ENCODE data around the gene DTD1. TPM values are rescaled to one million over a fixed set of nuclear protein-coding genes. Genes with fewer than 3 reads are reported as not detected.

Gene DTD1
- total RNA-seq, 3 donors from 2014 or later (not counting 1 experiment from before 2014, with no cell fraction given), result 23.4 to 28.4 (median 24.1) TPM

DNA sequence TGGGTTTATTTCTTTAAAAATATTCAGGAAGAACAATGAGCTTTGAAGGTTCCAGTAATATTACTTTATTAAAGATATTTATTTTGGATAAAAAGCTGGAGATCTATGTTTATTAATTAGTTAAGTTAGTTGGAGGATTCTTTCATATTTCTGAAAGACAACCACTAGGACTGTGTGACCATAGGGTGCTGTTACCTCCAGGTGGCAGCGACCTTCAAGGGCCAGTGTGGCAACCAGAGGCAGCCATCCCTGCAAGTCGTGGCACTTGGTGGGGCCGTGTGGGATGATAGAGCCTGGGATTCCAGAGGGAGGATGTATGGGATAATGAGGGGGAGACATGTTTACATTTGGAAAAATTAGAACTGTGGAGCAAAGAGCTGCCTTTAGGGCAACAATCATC, 130.3 kb downstream of the DTD1 start:
- H3K36me3 Mint-ChIP-seq, result no peaks in the 10 kb centered on the region
- no peaks in the 10 kb centered on the region for H3K27me3 Mint-ChIP-seq (ENCODE audit: low read depth in 2 of 2)
- intact Hi-C loops (cut with micrococcal nuclease), result no loop called here

DNA sequence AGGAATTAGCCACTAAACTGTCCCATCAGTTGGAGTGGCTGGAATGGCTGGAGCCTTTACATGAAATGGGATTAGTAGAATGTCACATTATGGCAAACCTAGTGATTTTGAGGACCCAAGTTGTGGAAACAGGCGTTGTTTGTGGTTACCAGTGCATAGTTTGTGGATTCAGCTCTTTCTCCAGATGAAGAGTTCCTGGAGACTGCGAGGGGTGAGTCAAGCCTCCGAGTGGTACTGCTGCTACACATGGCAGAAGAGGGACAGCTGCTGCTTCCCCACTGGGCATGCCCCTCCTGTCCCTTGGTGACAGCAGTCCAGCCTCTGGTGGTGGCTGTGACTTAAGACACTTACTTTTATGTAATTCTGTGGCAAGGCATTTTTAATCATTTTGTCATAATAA, 131.6 kb downstream of the DTD1 start:
- Mint-ChIP-seq H3K27ac (no peak overlapping the region), H3K4me1 (peaks cover 5 to 12% of the 10 kb centered on the region in 2 donors), H3K4me3 (no peak overlapping the region), H3K27me3 (ENCODE audit: low read depth in 2 of 2) (no peaks in the 10 kb centered on the region), H3K9me3 (peaks cover 0 to 2% of the 10 kb centered on the region in 2 donors), H3K36me3 (no peaks in the 10 kb centered on the region)
- 94% methylated on average over 3 of the region's 3 CpGs for WGBS (ENCODE audit: insufficient coverage)
- no peaks in the 10 kb centered on the region for H3K36me3 ChIP-seq (ENCODE audit: control insufficient read depth, insufficient read depth, low read length)
- DNase-seq, result no peak
- TF ChIP-seq, protein P1, sequence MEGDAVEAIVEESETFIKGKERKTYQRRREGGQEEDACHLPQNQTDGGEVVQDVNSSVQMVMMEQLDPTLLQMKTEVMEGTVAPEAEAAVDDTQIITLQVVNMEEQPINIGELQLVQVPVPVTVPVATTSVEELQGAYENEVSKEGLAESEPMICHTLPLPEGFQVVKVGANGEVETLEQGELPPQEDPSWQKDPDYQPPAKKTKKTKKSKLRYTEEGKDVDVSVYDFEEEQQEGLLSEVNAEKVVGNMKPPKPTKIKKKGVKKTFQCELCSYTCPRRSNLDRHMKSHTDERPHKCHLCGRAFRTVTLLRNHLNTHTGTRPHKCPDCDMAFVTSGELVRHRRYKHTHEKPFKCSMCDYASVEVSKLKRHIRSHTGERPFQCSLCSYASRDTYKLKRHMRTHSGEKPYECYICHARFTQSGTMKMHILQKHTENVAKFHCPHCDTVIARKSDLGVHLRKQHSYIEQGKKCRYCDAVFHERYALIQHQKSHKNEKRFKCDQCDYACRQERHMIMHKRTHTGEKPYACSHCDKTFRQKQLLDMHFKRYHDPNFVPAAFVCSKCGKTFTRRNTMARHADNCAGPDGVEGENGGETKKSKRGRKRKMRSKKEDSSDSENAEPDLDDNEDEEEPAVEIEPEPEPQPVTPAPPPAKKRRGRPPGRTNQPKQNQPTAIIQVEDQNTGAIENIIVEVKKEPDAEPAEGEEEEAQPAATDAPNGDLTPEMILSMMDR (IDR thresholded peaks at IDR 0.05), result no peak
- no peak overlapping the region for H3K27ac ChIP-seq (ENCODE audit: low read length)
- ATAC-seq, result no peak
- no peaks in the 10 kb centered on the region for H3K4me1 ChIP-seq (ENCODE audit: control insufficient read depth, insufficient read depth, low read length)
- no peak overlapping the region for H3K4me3 ChIP-seq (ENCODE audit: low read length)
- no peaks in the 10 kb centered on the region for H3K27me3 ChIP-seq (ENCODE audit: control insufficient read depth, insufficient read depth, low read length)
- H3K9me3 ChIP-seq (ENCODE audit: control insufficient read depth, insufficient read depth, low read length), result no peaks in the 10 kb centered on the region
- intact Hi-C loops (cut with micrococcal nuclease), result no loop called here

More for the DNA sequence above, 130.3 kb downstream of the DTD1 start:
- H3K4me3 Mint-ChIP-seq, result no peak overlapping the region
- Histone ChIP-seq H3K36me3 (ENCODE audit: control insufficient read depth, insufficient read depth, low read length) (no peaks in the 10 kb centered on the region), H3K27ac (ENCODE audit: low read length) (no peak overlapping the region), H3K27me3 (ENCODE audit: control insufficient read depth, insufficient read depth, low read length) (no peaks in the 10 kb centered on the region), H3K4me3 (ENCODE audit: low read length) (no peak overlapping the region), H3K9me3 (ENCODE audit: control insufficient read depth, insufficient read depth, low read length) (no peaks in the 10 kb centered on the region), H3K4me1 (ENCODE audit: control insufficient read depth, insufficient read depth, low read length) (no peaks in the 10 kb centered on the region)
- DNase-seq (no peak), ATAC-seq (no peak)
- peaks cover 0 to 2% of the 10 kb centered on the region in 2 donors for H3K9me3 Mint-ChIP-seq
- WGBS (ENCODE audit: insufficient coverage), result 96% methylated on average over 3 of the region's 3 CpGs
- H3K27ac Mint-ChIP-seq, result no peak overlapping the region
- TF ChIP-seq, protein P1 (IDR thresholded peaks at IDR 0.05), result no peak
- peaks cover 17 to 20% of the 10 kb centered on the region in 2 donors for H3K4me1 Mint-ChIP-seq

DNA sequence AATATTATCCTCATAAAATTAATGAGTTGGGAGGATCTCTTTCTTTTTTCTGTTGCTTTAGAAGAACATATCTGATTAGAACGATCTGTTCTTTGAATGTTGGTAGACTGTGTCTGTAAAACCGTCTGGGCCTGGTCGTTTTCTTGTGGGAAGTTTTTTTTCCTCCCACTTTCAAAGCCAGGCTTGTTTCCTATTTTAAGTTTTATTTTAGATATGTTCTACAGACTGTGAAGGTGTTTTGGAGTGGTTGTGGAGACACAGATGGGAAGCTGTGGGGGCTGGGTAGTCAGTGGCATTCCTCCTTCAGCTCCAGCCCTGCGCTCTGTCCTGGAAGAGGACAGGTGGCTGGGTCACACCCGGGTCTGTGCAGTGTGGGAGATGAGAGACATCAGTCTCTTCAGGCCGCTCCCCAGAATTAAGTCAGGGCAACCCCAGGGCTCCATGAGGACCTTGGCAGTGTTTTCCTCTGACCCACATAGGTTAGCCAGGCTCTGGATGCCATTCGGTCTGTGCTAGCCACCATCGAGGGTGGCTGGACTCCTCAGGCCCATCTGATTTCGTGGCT, 133.8 kb downstream of the DTD1 start:
- Mint-ChIP-seq H3K27ac (no peak overlapping the region), H3K27me3 (ENCODE audit: low read depth in 2 of 2) (no peaks in the 10 kb centered on the region), H3K4me1 (peaks cover 9 to 12% of the 10 kb centered on the region in 2 donors), H3K36me3 (no peaks in the 10 kb centered on the region), H3K4me3 (no peak overlapping the region), H3K9me3 (peaks cover 0 to 2% of the 10 kb centered on the region in 2 donors)
- Histone ChIP-seq H3K27me3 (ENCODE audit: control insufficient read depth, insufficient read depth, low read length) (no peaks in the 10 kb centered on the region), H3K27ac (ENCODE audit: low read length) (no peak overlapping the region), H3K4me3 (ENCODE audit: low read length) (no peak overlapping the region), H3K4me1 (ENCODE audit: control insufficient read depth, insufficient read depth, low read length) (no peaks in the 10 kb centered on the region), H3K9me3 (ENCODE audit: control insufficient read depth, insufficient read depth, low read length) (no peaks in the 10 kb centered on the region), H3K36me3 (ENCODE audit: control insufficient read depth, insufficient read depth, low read length) (no peaks in the 10 kb centered on the region)
- DNase-seq, result no peak
- TF ChIP-seq, protein P1 (IDR thresholded peaks at IDR 0.05), result no peak
- ATAC-seq, result no peak
- intact Hi-C loops (cut with micrococcal nuclease), result no loop called here
- WGBS (ENCODE audit: insufficient coverage), result 94% methylated on average over 9 of the region's 9 CpGs

DNA sequence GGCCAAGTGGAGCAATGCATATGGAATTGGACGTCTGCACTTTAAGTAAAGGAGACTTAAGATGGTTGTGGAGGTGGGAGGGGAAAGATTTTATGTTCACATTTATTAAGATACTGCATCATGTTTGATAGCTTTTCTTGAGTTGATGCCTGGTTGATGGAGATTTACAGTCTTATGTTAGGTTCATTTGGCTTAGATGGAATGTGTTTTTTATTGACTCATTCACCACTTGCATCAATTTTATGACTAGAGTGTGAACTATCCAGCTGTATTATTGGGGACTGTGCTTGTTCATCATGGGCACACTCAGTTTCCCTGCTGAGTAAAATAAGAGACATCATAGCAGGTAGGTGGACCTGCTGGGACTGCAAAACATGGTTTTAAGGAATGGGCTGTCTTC, 134.5 kb downstream of the DTD1 start:
- Histone ChIP-seq H3K9me3 (ENCODE audit: control insufficient read depth, insufficient read depth, low read length) (no peaks in the 10 kb centered on the region), H3K4me3 (ENCODE audit: low read length) (no peak overlapping the region), H3K4me1 (ENCODE audit: control insufficient read depth, insufficient read depth, low read length) (peaks cover 5% of the 10 kb centered on the region), H3K27me3 (ENCODE audit: control insufficient read depth, insufficient read depth, low read length) (no peaks in the 10 kb centered on the region), H3K36me3 (ENCODE audit: control insufficient read depth, insufficient read depth, low read length) (no peaks in the 10 kb centered on the region), H3K27ac (ENCODE audit: low read length) (no peak overlapping the region)
- Mint-ChIP-seq H3K4me3 (no peak overlapping the region), H3K36me3 (no peaks in the 10 kb centered on the region), H3K27me3 (ENCODE audit: low read depth in 2 of 2) (no peaks in the 10 kb centered on the region), H3K9me3 (peaks cover 0 to 2% of the 10 kb centered on the region in 2 donors), H3K4me1 (peaks cover 12 to 14% of the 10 kb centered on the region in 2 donors), H3K27ac (no peak overlapping the region)
- DNase-seq (no peak), ATAC-seq (no peak)
- WGBS (ENCODE audit: insufficient coverage), result 100% methylated on average over 1 of the region's 1 CpG
- intact Hi-C loops (cut with micrococcal nuclease), result no loop called here
- TF ChIP-seq, protein P1 (IDR thresholded peaks at IDR 0.05), result no peak
